Prostate gland (tissue), 2 donors: ENCODE measurements around the gene EPGN.

Source experiments
- POLR2A ChIP-seq: fragments of 450-650 bp; IDR thresholded peaks from one replicate; pipeline ENCODE4 v1.6.1; 2016; ENCODE audit warnings: antibody characterized with exemption, mild to moderate bottlenecking
- POLR2AphosphoS5 ChIP-seq: sonication (generic); formaldehyde crosslinking; IDR thresholded peaks from one replicate; pipeline ENCODE4 v1.6.1; 2017; ENCODE audit warnings: antibody characterized with exemption
- TF ChIP-seq, protein P1 (sequence below), 4 experiments: fragments of 200-600 bp in 2 of 4; fragments of 450-650 bp in 2 of 4; sonication (generic) in 2 of 4; IDR thresholded peaks; 1 replicate in 3 of 4; 2 replicates in 1 of 4; pipeline ENCODE4 v1.5.1; 2016 to 2019; ENCODE audit warnings: antibody characterized with exemption in 4 of 4, mild to moderate bottlenecking in 2 of 4, moderate library complexity in 2 of 4

DNA sequence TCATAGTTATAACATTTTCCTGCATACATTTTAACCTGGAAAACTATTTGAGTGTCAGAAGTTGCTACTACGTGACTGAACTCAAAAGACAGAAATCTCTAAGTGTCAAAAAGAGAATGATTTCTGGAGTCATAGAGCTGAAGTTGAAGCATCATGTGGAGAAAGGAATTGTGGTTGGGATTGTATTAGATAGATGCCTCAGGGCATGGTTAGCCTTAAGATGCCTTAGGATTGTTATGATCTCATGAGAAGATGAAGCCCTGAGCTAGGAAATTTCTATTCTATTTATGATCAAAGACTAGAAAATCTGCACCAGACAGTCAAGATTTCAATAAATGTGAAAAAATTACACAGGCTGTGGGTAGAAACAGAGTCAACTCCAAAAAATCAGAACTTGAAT is 20.2 kb downstream of the EPGN start:
- TF ChIP-seq POLR2A (no peak), POLR2AphosphoS5 (no peak)
- TF ChIP-seq, protein P1, sequence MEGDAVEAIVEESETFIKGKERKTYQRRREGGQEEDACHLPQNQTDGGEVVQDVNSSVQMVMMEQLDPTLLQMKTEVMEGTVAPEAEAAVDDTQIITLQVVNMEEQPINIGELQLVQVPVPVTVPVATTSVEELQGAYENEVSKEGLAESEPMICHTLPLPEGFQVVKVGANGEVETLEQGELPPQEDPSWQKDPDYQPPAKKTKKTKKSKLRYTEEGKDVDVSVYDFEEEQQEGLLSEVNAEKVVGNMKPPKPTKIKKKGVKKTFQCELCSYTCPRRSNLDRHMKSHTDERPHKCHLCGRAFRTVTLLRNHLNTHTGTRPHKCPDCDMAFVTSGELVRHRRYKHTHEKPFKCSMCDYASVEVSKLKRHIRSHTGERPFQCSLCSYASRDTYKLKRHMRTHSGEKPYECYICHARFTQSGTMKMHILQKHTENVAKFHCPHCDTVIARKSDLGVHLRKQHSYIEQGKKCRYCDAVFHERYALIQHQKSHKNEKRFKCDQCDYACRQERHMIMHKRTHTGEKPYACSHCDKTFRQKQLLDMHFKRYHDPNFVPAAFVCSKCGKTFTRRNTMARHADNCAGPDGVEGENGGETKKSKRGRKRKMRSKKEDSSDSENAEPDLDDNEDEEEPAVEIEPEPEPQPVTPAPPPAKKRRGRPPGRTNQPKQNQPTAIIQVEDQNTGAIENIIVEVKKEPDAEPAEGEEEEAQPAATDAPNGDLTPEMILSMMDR (IDR thresholded peaks at IDR 0.05), result no peak
